ENCODE measurements around the gene ZKSCAN4.

Gene ZKSCAN4

DNA sequence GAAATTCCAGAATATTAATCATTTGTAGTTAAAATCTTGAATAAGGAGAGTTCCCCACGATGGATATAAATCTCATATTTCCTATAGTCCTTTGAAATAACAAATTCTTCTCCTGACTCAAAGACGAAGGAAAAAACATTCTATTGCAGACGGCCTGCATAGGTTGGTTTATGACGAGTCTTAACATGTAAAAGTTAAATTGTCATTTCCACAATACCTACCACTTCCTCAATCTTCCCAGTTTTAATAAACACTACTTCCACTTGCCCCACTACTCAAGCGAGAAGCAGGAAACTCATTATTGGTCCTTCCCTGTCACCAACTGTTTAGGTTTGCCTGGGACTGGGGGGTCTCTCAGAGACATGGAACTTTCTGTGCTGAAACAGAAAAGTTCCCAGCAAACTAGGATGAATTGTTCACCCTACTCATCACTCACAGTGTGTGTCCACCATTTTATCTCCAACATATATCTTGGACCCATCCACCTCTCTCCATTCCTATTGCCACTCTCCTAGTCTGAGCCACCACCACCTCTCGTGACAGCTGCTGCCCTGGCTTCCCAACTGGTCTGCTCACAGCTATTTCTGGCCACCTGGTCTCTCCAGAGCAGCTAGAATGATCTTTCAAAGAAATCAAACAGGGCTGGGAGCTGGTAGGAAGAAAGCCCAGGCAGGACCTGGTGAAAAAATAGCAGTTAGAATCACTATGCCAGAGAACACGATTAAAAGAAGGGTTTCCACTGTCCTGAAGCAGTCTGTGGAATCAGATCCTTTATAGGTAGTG, 42.1 kb downstream of the ZKSCAN4 start:
- H3K4me3 ChIP-seq (replicated peaks in 1 of 2; ENCODE audit: low read depth in 2 of 2, low read length in 2 of 2) = no peak overlapping the region
- no peak for DNase-seq (ENCODE audit: low read depth in 2 of 2)
- TF ChIP-seq, protein P1, sequence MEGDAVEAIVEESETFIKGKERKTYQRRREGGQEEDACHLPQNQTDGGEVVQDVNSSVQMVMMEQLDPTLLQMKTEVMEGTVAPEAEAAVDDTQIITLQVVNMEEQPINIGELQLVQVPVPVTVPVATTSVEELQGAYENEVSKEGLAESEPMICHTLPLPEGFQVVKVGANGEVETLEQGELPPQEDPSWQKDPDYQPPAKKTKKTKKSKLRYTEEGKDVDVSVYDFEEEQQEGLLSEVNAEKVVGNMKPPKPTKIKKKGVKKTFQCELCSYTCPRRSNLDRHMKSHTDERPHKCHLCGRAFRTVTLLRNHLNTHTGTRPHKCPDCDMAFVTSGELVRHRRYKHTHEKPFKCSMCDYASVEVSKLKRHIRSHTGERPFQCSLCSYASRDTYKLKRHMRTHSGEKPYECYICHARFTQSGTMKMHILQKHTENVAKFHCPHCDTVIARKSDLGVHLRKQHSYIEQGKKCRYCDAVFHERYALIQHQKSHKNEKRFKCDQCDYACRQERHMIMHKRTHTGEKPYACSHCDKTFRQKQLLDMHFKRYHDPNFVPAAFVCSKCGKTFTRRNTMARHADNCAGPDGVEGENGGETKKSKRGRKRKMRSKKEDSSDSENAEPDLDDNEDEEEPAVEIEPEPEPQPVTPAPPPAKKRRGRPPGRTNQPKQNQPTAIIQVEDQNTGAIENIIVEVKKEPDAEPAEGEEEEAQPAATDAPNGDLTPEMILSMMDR (IDR thresholded peaks at IDR 0.05; ENCODE audit: low read depth, low read length) = no peak

DNA sequence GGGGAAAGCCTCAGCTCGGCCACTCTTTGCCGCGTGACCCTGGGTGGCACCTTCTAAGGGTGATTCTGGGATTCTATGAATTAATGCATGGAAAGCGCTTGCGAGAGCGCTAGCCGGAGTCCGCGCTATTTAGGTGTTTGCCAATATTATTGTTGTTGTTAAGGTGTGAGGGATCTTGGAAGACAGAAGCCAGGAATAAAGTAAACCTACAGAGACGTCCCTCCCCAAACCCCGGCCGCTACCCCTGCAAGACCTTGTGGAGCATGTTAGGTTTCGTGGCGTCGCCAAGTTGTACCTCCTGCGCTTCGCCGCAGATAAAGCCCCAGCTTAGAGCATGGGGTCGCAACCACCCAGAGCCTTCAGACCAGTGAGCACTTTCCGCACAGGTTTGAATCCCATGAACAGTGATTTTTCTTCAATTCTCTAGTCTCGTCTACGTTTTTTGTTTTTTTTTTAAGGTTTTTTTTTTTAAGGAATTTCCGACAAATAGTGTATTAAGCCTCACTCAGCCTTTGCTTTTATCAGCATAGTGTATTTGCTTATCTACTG, 43.9 kb downstream of the ZKSCAN4 start:
- peak overlapping the region; percentile 28 to 47 for H3K4me3 ChIP-seq (replicated peaks in 1 of 2; ENCODE audit: low read depth in 2 of 2, low read length in 2 of 2)
- TF ChIP-seq, protein P1 (IDR thresholded peaks at IDR 0.05; ENCODE audit: low read depth, low read length) = no peak
- peak in 1 of 2 donors; percentile 17 for DNase-seq (ENCODE audit: low read depth in 2 of 2)

DNA sequence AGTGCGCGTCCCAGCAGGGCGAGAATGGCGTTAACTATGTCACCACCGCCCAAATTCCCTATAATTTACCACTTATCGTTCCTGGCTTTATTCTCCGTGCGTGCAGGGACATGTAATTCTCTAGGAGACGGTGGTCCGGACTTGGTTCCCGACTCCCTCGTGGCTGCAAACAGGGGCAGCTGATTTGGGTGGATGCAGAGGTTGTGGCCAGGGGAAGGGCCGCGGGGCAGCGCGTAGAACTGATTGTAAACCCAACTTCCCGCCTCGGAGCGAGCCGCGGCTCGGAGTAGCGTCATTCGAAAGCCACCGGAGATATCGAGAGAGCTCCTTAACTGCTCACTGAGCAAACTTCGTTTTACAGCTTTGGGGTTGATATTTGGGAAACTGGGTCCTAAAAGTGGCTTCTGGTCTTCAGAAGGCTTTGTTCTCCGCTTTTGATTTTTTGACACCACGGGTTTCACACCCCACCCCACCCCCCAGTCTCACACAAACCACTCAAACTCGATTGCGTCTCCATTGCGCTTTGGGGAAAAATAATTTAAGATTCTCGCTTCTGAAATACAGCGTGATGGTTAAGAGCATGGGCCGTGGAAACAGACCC, 44.5 kb downstream of the ZKSCAN4 start:
- TF ChIP-seq, protein P1 (IDR thresholded peaks at IDR 0.05; ENCODE audit: low read depth, low read length) = no peak
- peak overlapping the region; percentile 28 to 47 for H3K4me3 ChIP-seq (replicated peaks in 1 of 2; ENCODE audit: low read depth in 2 of 2, low read length in 2 of 2)
- peak; percentile 13 to 37 for DNase-seq (ENCODE audit: low read depth in 2 of 2)

DNA sequence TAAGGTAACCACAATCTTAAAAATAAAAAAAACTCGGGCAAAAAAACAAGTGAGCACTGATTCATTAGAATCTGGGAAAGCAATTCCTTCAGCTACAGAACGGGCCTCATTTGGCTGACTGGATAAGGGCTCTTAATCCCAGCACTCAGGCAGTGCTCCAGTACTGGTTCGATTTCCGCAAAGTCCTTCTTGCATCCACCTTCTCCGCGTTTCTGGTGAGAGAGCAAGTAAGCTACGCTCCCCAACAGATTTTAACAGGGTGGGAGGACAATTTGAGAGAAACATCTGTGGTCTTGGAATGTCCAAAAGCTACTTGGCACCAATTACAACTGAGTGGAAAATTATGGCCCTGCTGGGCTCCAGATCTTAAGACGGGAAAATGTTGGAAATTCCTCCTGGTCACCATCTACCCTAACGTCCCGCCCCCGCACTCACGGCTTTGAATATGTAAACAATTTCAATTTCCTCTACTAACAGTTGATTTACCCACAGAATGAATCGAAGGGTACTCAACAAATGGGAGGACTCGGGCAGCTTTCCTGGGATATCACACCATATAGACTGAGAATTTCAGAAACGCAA, 45.0 kb downstream of the ZKSCAN4 start:
- DNase-seq (ENCODE audit: low read depth in 2 of 2) = no peak
- TF ChIP-seq, protein P1 (IDR thresholded peaks at IDR 0.05; ENCODE audit: low read depth, low read length) = no peak
- peak overlapping the region; percentile 28 to 47 for H3K4me3 ChIP-seq (replicated peaks in 1 of 2; ENCODE audit: low read depth in 2 of 2, low read length in 2 of 2)

DNA sequence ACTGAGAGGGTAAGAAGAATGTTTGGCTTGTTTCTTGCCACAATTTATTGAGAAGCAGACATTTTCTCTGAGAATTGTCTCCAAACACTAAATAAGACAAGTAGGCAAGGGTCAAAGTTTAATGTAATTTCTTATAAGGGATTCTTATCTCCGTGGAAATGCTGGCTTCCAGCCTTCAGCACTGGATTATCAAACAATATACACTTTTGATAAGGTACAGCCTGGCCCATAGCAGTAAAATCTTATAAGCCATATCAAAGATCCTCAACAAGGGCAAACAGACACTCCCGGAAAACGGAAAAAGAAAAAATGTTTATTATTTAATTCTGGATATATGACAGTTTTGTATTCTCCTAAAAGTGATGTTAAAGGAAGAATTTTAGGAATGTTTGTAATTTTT, 45.5 kb downstream of the ZKSCAN4 start:
- TF ChIP-seq, protein P1 (IDR thresholded peaks at IDR 0.05; ENCODE audit: low read depth, low read length) = no peak
- no peak for DNase-seq (ENCODE audit: low read depth in 2 of 2)
- H3K4me3 ChIP-seq (replicated peaks in 1 of 2; ENCODE audit: low read depth in 2 of 2, low read length in 2 of 2) = no peak overlapping the region

DNA sequence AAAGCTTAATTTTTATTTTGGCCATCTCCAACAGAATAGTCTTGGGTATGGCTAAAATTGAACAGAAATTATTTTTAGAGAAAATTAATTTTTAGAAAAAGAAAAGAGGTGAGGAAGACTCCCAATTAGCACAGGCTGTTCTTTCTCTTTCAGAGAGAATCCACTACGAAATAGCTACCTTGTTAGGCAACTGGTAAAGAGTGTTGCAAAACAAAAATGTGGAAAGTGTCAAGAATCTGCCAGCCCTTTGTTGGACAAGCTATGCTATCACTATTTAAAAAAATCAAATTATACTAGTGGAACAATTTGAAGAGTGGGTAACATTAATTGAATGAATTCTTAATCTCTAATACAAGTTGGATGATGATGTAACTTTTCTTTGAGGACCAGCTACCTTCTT, 46.2 kb downstream of the ZKSCAN4 start:
- DNase-seq (ENCODE audit: low read depth in 2 of 2) = no peak
- no peak overlapping the region for H3K4me3 ChIP-seq (replicated peaks in 1 of 2; ENCODE audit: low read depth in 2 of 2, low read length in 2 of 2)
- TF ChIP-seq, protein P1 (IDR thresholded peaks at IDR 0.05; ENCODE audit: low read depth, low read length) = no peak
